DMS53 treated with DMSO at 0.1 percent for 48 hours (cell line): ENCODE results near the gene MNT.
A peak's percentile ranks its signal among the peaks of the same experiment; 100 is the strongest.

Experiments
- DNase-seq: peaks from one replicate; lab custom pipeline; 2025; ENCODE audit not compliant: unreplicated experiment; lab: John Stamatoyannopoulos, UW

Gene MNT

DNA sequence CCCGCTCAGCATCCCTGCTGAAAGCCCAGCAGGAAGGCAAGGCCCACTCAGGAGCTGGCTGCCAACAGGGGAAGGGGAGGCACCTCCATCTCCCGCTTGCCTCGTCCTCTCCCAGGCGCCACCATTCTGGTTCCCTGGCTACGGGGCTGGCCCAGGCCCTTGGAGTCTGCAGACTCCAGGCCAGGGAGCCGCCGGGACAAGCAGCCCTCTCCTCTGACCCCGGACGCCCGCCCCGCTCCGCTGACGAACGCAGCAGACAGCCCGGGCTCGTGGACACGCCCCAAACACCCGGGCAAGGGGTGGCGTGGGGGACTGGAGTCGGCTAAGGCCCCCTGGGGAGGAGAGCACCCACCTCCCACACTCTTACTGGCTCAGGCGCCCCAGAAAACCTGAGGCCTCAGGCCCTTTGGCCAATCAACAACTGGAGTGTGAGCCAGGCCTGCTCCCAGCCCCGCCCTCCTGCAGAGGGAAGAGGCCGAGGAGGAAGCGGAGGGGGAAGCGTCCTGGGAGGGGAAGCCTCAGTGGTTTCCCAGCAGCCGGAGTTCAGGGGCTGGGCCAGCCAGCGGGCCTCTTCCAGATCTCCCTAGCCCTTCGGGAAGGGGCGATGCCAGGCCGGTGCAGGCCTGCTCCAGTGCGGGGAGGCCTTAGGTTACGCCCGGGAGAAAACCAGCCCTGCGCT, 4.2 kb downstream of the MNT start:
- peak; percentile 74 for DNase-seq

- DNase-seq: no peak
Measured at GRCh38 chr17:2396192-2396567, 4.7 kb downstream of the MNT start.

GRCh38 chr17:2395258-2396181, 5.3 kb downstream of the MNT start:
- DNase-seq: peak; percentile 55

DNA sequence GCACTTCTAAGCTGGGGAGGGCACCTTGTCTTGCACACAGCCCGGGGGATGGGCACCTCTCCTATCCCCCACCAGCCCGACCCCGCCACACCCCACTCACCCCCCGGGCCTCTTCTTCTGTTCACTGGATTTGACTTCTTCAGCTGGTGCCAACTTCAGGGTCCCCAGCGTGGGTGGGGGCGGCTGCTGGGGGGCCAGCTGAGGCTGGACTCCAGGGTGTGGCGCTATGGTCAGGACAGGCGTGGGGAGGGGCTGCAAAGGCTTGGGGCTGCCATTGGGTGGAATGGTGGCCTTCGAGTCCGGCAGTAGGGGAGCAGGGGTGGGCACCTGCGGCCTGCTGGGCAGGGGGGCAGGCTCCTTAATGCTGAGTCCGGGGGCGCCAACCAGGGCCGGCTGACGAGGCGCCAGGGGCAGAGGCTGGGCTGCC, 6.1 kb downstream of the MNT start:
- no peak for DNase-seq

- DNase-seq: no peak
Measured at GRCh38 chr17:2393954-2394749, 6.7 kb downstream of the MNT start.

DNA sequence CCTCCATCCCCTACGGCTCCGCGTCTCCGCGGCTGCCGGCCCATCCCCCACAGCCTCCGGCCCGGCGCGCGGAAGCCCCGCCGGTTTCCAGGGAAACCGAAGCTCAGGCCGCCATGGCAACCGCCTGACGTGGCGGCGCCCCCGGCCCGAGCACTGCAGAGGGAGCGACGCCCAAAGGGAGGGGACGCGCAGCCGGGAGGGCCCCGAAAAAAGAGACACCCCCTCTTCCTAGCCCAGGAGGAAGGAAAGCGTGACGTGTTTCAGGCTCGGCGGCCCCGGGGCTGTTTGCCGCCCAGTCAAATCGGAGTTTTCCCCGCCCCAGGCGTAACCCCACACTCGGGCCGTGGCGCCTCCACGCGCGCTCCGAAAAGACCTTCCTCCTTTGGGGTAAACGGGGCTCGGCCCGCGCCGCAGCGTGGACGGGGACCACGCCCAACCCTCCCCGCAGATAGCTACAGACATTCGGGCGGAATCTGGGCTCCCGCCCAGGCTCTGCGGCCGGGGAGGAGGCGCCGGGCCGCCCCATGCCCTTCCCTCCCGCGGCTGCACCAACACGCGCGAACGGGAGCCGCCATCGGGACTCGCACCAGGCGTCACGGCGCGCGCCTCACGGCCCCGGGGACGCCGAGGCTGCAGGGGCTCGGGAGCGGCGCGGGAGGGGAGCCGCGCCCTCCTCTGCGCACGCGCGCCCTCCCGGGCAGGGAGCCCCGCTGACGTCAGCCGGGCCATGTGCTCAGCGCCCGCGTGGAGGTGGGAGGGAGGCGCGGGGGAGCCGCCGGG, 7.5 kb downstream of the MNT start:
- peak; percentile 36 for DNase-seq

DNA sequence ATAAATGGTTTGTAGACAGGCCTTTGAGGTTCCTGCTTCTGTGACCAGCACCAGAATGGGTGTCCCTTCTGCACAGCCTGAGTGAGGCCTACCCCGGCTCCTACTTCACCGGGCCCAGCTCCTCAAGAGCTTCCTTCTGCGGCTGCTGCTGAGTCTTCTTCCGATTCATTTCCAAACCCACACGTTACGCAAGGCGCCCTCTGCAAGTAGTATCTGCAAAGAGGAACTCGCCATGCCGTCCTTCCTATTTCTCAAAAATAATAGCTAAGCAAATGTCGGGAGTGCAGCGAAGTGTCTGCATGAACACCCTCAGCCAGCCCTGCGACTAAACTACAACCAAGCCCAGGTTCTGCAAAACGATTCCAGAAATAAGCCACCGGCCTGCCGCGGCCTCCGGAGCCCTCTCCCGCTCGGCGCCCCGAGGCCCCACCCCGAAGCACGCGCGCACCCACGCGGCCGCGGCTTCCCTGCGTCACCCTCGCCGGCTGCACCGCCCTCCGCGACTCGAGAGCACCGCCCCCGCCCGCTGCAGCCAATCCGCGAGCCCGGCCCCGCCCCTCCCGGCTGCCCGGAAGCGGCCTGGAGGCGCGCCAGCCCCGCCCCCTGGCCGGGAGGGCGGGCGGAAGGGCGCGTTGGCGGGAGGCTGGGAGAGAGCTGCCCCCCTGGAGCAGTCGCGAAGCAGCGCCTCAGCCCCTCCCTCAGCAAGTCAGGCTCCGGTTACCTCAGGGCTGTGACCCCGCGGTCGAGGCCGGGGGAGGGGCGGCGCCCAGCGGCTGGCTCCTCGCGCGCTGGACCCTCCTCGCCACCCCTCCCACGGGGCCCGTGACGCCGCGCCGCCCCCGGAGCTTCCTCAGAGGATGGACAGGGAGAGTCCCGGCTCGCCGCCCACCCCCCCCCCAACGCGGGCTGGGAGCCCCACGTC, 8.3 kb downstream of the MNT start:
- DNase-seq: peak; percentile 46

DNA sequence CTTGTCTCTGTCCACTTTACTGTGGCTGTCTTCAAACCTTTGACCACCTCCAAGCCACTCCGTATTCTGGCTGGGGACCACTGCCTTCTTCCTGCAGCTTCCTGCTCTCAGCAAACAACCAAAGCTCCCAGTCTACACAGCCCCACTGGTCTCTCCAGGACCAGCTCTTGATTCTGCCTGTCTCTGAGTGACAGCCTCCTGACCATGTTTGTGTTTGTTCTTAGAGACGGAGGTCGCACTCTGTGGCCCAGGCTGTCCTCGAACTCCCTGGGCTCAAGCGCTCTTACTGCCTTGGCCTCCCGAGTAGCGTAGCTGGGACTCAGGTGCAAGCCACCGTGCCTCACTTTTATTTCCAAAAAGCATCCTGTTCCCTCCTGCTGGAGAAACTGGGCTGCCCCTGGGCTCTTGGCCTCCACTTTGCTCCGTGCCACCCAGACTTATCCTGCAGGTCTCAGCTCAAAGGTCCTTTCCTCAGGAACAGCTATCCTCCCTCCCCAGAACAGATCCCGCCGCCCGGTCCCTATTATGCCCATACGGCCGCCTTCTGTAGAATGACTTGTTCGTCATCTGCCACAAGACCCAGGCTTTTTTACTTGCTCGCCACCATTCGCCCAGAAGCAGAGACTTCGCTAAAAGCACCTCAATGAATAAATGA, 9.1 kb downstream of the MNT start:
- DNase-seq: no peak

GRCh38 chr17:2390199-2390836, 10.5 kb downstream of the MNT start:
- DNase-seq: no peak

GRCh38 chr17:2388683-2389055, 12.2 kb downstream of the MNT start:
- DNase-seq: no peak

DNA sequence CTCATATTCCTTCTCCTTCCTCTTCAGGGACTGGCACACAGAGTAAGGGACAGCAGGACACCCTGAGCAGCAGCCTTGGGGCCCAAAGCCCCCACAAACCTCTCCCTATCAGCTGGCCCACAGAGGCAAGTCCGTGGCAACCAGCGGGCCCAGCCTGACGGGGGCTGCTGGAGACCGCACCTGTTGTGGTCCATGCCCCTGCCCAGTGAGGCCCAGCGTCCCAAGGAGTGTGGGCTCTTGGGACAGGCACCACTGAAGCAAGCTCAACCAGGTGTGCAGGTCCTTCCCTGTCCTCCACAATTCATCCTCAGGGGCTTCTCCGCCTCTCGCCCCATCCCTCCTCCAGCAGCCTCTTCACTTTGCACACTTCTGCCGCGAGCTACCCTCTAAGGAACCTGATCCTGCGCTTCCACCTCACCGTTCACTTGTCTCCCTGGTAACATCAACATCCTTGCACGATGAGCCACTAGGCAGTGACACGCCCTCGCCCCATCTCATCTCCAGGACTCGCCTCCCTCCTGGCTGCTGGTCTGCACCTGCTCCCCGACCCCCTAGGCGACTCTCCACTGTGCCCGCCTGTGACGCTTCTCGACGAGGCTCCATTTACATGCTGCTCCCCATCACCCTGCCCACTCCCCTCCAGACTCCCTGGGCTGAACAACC, 12.7 kb downstream of the MNT start:
- DNase-seq: no peak

GRCh38 chr17:2387086-2388019, 13.5 kb downstream of the MNT start:
- DNase-seq: no peak

DNA sequence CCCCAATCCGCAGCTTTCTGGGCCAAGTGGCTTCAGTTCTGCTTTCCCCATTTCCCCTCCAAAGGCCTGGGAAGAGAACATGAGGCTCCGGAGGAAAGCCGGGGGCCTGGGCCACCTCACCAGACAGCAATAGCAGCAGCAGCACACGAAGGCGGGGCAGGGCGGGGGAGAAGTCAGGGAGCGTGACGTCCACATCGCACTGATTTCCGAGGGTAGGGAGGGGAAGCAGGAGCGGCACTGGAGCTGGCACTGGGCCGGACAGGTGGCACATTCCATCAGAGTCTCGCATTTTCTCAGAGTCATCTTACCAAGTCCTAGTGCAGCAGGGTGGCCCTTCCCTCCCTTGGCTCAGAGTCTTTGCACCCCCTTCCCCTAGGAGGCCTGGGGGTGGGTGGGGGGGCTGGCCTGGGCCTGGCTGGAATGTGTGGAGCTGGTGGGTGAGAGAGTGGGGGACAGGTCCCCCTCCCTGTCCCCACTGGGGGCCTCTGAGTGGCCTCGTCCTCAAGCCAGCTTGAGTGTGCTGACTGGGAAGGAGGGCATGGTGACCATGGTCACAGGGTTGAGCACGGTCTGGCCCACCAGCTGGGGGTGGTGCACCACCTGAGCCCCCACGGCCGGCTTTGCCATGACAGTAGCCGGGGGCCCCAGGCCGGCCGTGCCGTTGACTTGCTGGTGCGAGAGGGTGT, 14.3 kb downstream of the MNT start:
- DNase-seq: no peak

- no peak for DNase-seq
Measured at GRCh38 chr17:2385240-2386210, 15.3 kb downstream of the MNT start.

GRCh38 chr17:2384439-2385127, 16.3 kb downstream of the MNT start:
- DNase-seq: no peak
